Cardiac muscle cell (in vitro differentiated cells and primary cell): ENCODE data around the gene VPS16. TPM values are rescaled to one million over a fixed set of nuclear protein-coding genes. Genes with fewer than 3 reads are reported as not detected.

Experiments
- DNase-seq, 2 donors: peaks; one replicate each; pipeline versions ENCODE4 v3.0.0 to v3.0.0-alpha.2; 2010 to 2017; ENCODE audit warnings: low read depth in 1 of 2, low spot score in 1 of 2
- H3K27ac ChIP-seq: fragments of 200-600 bp; sonication (generic); 2 replicates; pipeline ENCODE4 v1.5.1; 2016
- H3K27me3 ChIP-seq: fragments of 200-600 bp; sonication (generic); 2 replicates; pipeline ENCODE4 v1.6.0; 2016; ENCODE audit warnings: control low read depth
- H3K36me3 ChIP-seq: fragments of 200-600 bp; sonication (generic); 2 replicates; pipeline ENCODE4 v1.5.1; 2016; ENCODE audit warnings: control low read depth
- H3K4me1 ChIP-seq: fragments of 200-600 bp; sonication (generic); 2 replicates; pipeline ENCODE4 v1.8.1; 2017; ENCODE audit warnings: low read depth, mild to moderate bottlenecking, mixed run types
- H3K4me3 ChIP-seq: fragments of 200-600 bp; sonication (generic); 2 replicates; pipeline ENCODE4 v1.5.1; 2016; ENCODE audit warnings: mild to moderate bottlenecking
- H3K9me3 ChIP-seq: fragments of 200-600 bp; sonication (generic); 2 replicates; pipeline ENCODE4 v1.5.1; 2017; ENCODE audit warnings: low read depth, mild to moderate bottlenecking, control low read depth
- CTCF ChIP-seq: IDR thresholded peaks from 2 replicates; pipeline ENCODE4 v1.5.1; 2012; ENCODE audit warnings: low read depth, mild to moderate bottlenecking, low read length
- polyA plus RNA-seq: library from polyadenylated mRNA; unstranded; fragments of >200 nt; fragmentation: Nextera tagmentation; extraction: Ambion mirVana; gene quantifications from 2 replicates; pipeline ENCODE4 v1.2.1, GENCODE V29; 2016
- total RNA-seq: library from RNA; depleted of rRNA; stranded (reverse); fragments of >200 nt; gene quantifications from 2 replicates; pipeline ENCODE4 v1.2.3, GENCODE V29; 2016

The VPS16 gene
- total and polyA plus RNA-seq, 2 experiments from 2014 or later, result 44.5 to 49.1 TPM

GRCh38 chr20:2817341-2817726 is 23.2 kb upstream of the VPS16 start:
- H3K4me1 ChIP-seq, result no peaks in the 10 kb centered on the region
- TF ChIP-seq CTCF, result no peak
- peaks cover 23% of the 10 kb centered on the region for H3K27me3 ChIP-seq
- no peak for DNase-seq
- H3K27ac ChIP-seq, result no peak overlapping the region
- H3K4me3 ChIP-seq, result no peak overlapping the region
- no peaks in the 10 kb centered on the region for H3K9me3 ChIP-seq
- no peaks in the 10 kb centered on the region for H3K36me3 ChIP-seq

GRCh38 chr20:2817891-2818595 is 22.5 kb upstream of the VPS16 start:
- Histone ChIP-seq H3K9me3 (no peaks in the 10 kb centered on the region), H3K4me3 (no peak overlapping the region), H3K27me3 (peaks cover 23% of the 10 kb centered on the region), H3K4me1 (no peaks in the 10 kb centered on the region), H3K36me3 (no peaks in the 10 kb centered on the region), H3K27ac (no peak overlapping the region)
- peak in 1 of 2 donors; percentile 49 for DNase-seq
- TF ChIP-seq CTCF, result no peak

GRCh38 chr20:2820084-2820895 is 20.3 kb upstream of the VPS16 start:
- peak in 1 of 2 donors; percentile 95 for DNase-seq
- Histone ChIP-seq H3K4me3 (no peak overlapping the region), H3K4me1 (no peaks in the 10 kb centered on the region), H3K9me3 (no peaks in the 10 kb centered on the region), H3K27ac (no peak overlapping the region), H3K27me3 (peaks cover 23% of the 10 kb centered on the region), H3K36me3 (no peaks in the 10 kb centered on the region)
- no peak for TF ChIP-seq CTCF

GRCh38 chr20:2820896-2821869 is 19.4 kb upstream of the VPS16 start:
- H3K4me3 ChIP-seq, result no peak overlapping the region
- no peaks in the 10 kb centered on the region for H3K9me3 ChIP-seq
- no peak overlapping the region for H3K27ac ChIP-seq
- peaks cover 29% of the 10 kb centered on the region for H3K27me3 ChIP-seq
- no peak for TF ChIP-seq CTCF
- no peaks in the 10 kb centered on the region for H3K4me1 ChIP-seq
- no peaks in the 10 kb centered on the region for H3K36me3 ChIP-seq
- DNase-seq, result peak in 1 of 2 donors; percentile 39

- no peaks in the 10 kb centered on the region for H3K9me3 ChIP-seq
- H3K4me3 ChIP-seq, result no peak overlapping the region
- no peaks in the 10 kb centered on the region for H3K4me1 ChIP-seq
- no peak overlapping the region for H3K27ac ChIP-seq
- no peak for TF ChIP-seq CTCF
- H3K36me3 ChIP-seq, result no peaks in the 10 kb centered on the region
- DNase-seq, result peak in 1 of 2 donors; percentile 75
- H3K27me3 ChIP-seq, result peaks cover 38% of the 10 kb centered on the region
Observed at GRCh38 chr20:2822073-2822472, 18.5 kb upstream of the VPS16 start.
